AG04450 (cell line): ENCODE measurements around the gene GUCA2B. TPM values are rescaled to one million over a fixed set of nuclear protein-coding genes. Genes with fewer than 3 reads are reported as not detected.

Experiments
- CTCF ChIA-PET: fragments of 300-600, 350-600 bp; formaldehyde crosslinking; extraction: SDS; loops from one replicate; lab custom pipeline; 2022; ENCODE audit warnings: antibody characterized with exemption, inconsistent platforms; lab: Charles Lee
- POLR2A ChIA-PET: fragments of 350-600 bp; formaldehyde crosslinking; extraction: SDS; loops from one replicate; lab custom pipeline; 2021; ENCODE audit warnings: antibody characterized with exemption, inconsistent platforms; lab: Yijun Ruan, JAX
- DNase-seq: peaks from one replicate; pipeline ENCODE4 v3.0.0-alpha.2; 2011; ENCODE audit warnings: low read depth, low spot score
- H3K27ac ChIP-seq: one replicate; pipeline ENCODE4 v1.5.1; 2012; ENCODE audit warnings: low read depth, low read length, control low read depth
- H3K27me3 ChIP-seq: one replicate; pipeline ENCODE4 v1.6.0; 2012; ENCODE audit warnings: low read length; ENCODE audit not compliant: control insufficient read depth, insufficient read depth
- H3K4me3 ChIP-seq: 2 replicates; pipeline ENCODE4 v1.5.1; 2011; ENCODE audit warnings: mild to moderate bottlenecking, low read depth, low read length, control low read depth
- H3K9me3 ChIP-seq: 2 replicates; pipeline ENCODE4 v1.5.1; 2012; ENCODE audit warnings: low read length; ENCODE audit not compliant: control insufficient read depth, insufficient read depth
- CTCF ChIP-seq: IDR thresholded peaks from 2 replicates; pipeline ENCODE4 v1.5.1; 2011; ENCODE audit warnings: low read depth, low read length, control low read depth, inconsistent platforms
- polyA plus RNA-seq: library from polyadenylated mRNA; depleted of rRNA; stranded (reverse); fragments of >200 nt; gene quantifications from 2 replicates; pipeline ENCODE4 v1.2.3, GENCODE V29; 2011

The GUCA2B gene
- polyA plus RNA-seq, 1 experiment = not detected

- DNase-seq = no peak
- TF ChIP-seq CTCF = no peak
- Histone ChIP-seq H3K9me3 (no peaks in the 10 kb centered on the region), H3K27me3 (no peaks in the 10 kb centered on the region), H3K4me3 (no peak overlapping the region), H3K27ac (no peak overlapping the region)
- ChIA-PET POLR2A (no interaction called here), CTCF (interaction anchor here (4.5 kb wide), 1 partner anchor 9 kb away, joined by 30 read pairs; no protein-coding TSS in a partner anchor)
Observed at GRCh38 chr1:42183210-42183956, 30.2 kb downstream of the GUCA2B start.

DNA sequence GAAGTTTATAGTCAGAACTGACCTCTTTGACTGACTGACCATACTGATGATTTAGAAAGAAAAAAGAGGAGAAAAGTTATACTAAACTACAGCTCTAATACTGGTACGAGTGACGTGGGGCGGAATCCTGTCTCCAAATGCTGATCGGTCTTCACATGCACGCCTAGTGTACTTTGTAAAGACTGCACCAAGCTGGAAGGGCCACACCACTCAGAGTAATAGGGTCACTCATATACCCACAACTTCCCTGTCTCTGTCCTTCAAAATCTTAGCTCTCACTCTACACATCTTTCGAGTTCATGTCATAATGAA lies 30.7 kb downstream of the GUCA2B start:
- Histone ChIP-seq H3K27me3 (no peaks in the 10 kb centered on the region), H3K4me3 (no peak overlapping the region), H3K27ac (no peak overlapping the region), H3K9me3 (no peaks in the 10 kb centered on the region)
- ChIA-PET POLR2A (no interaction called here), CTCF (interaction anchor here (4.5 kb wide), 1 partner anchor 10 kb away, joined by 30 read pairs; no protein-coding TSS in a partner anchor)
- no peak for DNase-seq
- no peak for TF ChIP-seq CTCF

DNA sequence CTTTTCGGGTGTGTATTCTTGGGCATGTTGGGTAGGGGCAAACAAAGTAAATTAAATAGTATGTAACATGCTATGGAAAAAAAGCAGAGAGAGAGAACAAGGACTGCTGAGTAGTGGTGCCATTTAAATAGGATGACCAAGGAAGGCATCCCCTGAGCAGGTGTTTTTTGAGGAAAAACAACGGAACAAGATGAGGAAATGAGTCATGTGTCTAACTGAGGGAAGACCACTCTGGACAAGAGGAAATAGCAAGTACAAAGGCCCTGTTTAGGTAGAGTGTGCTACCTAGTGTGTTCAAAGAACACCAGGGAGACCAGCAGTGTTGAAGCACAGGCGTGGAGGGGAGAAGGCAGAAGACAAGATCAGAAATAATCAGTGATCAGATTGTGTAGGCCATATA lies 31.4 kb downstream of the GUCA2B start:
- H3K9me3 ChIP-seq = no peaks in the 10 kb centered on the region
- H3K27ac ChIP-seq = no peak overlapping the region
- ChIA-PET POLR2A (no interaction called here), CTCF (interaction anchor here (4.5 kb wide), 1 partner anchor 11 kb away, joined by 30 read pairs; no protein-coding TSS in a partner anchor)
- no peaks in the 10 kb centered on the region for H3K27me3 ChIP-seq
- DNase-seq = no peak
- H3K4me3 ChIP-seq = no peak overlapping the region
- TF ChIP-seq CTCF = no peak

DNA sequence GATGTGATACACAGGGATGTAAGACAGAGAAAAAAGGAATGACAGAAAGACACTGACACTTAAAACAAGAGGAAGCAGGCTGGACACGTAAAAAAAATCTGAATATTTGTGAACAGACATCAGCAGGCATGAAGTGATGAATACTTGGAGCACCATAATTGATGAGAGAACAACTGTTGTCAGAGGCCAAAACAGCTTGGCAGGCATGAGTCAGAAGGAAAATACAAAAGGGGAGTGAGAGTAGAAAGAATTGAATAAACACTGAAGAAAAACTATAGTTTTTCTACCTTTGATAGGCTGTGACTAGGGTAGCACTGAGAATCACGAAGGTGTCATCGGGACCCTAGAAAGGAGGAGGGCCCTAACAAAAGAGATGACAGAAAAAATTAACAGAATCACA lies 32.9 kb downstream of the GUCA2B start:
- Histone ChIP-seq H3K4me3 (no peak overlapping the region), H3K27ac (no peak overlapping the region), H3K27me3 (no peaks in the 10 kb centered on the region), H3K9me3 (no peaks in the 10 kb centered on the region)
- POLR2A ChIA-PET = no interaction called here
- no peak for DNase-seq
- CTCF ChIA-PET = interaction anchor here (4.5 kb wide), 1 partner anchor 12 kb away, joined by 30 read pairs; no protein-coding TSS in a partner anchor
- TF ChIP-seq CTCF = no peak

- Histone ChIP-seq H3K27ac (no peak overlapping the region), H3K27me3 (no peaks in the 10 kb centered on the region), H3K4me3 (no peak overlapping the region), H3K9me3 (no peaks in the 10 kb centered on the region)
- ChIA-PET POLR2A (no interaction called here), CTCF (interaction anchor here (2.7 to 2.9 kb wide), 2 partner anchors 16 to 17 kb away, joined by 13 to 16 read pairs; no protein-coding TSS in a partner anchor)
- no peak for TF ChIP-seq CTCF
- DNase-seq = no peak
Observed at GRCh38 chr1:42189931-42190853, 37.0 kb downstream of the GUCA2B start.
